Measurements from ENCODE around the gene CEACAM5.
"Not testable (repeated sequence)": the region's sequence is repeated elsewhere in the genome, so short reads cannot be mapped to it uniquely, and the experiment has no call there.

Gene CEACAM5

GRCh38 chr19:41745756-41746155 lies 37.3 kb downstream of the CEACAM5 start:
- no peak for DNase-seq

GRCh38 chr19:41746593-41747227 lies 38.3 kb downstream of the CEACAM5 start:
- DNase-seq = peak; percentile 55

- DNase-seq = no peak
Measured at GRCh38 chr19:41748012-41748411, 39.6 kb downstream of the CEACAM5 start.

- DNase-seq = not testable (repeated sequence)
Measured at GRCh38 chr19:41750248-41751134, 42.1 kb downstream of the CEACAM5 start.

GRCh38 chr19:41753159-41753558 lies 44.7 kb downstream of the CEACAM5 start:
- peak; percentile 20 for DNase-seq

- DNase-seq = peak; percentile 29
Measured at GRCh38 chr19:41753936-41754529, 45.6 kb downstream of the CEACAM5 start.

GRCh38 chr19:41755328-41755913 lies 47.0 kb downstream of the CEACAM5 start, which contains the start of gene CEACAM6:
TSS of gene CEACAM6 (plus strand) at chr19:41755530. CDS start at chr19:41755639, 109 bp downstream.
- no peak for DNase-seq

GRCh38 chr19:41758846-41759245 lies 50.4 kb downstream of the CEACAM5 start:
- DNase-seq = no peak

GRCh38 chr19:41767115-41767514 lies 58.7 kb downstream of the CEACAM5 start:
- DNase-seq = no peak

GRCh38 chr19:41768105-41768504 lies 59.7 kb downstream of the CEACAM5 start:
- not testable (repeated sequence) for DNase-seq

GRCh38 chr19:41769608-41770007 lies 61.2 kb downstream of the CEACAM5 start:
- no peak for DNase-seq

- no peak for DNase-seq
Measured at GRCh38 chr19:41771410-41771809, 63.0 kb downstream of the CEACAM5 start.

GRCh38 chr19:41774515-41774980 lies 66.1 kb downstream of the CEACAM5 start:
- no peak for DNase-seq

GRCh38 chr19:41776700-41777099 lies 68.3 kb downstream of the CEACAM5 start:
- DNase-seq = no peak

All from HCEC 1CT (cell line).